GM18517 (cell line): ENCODE results near the gene PLVAP.

Source experiments
- ATAC-seq: cut with Tn5 transposase; IDR thresholded peaks from one replicate; pipeline ENCODE4 v1.9.1; 2021; ENCODE audit warnings: mild to moderate bottlenecking, moderate library complexity; ENCODE audit not compliant: unreplicated experiment

PLVAP gene

DNA sequence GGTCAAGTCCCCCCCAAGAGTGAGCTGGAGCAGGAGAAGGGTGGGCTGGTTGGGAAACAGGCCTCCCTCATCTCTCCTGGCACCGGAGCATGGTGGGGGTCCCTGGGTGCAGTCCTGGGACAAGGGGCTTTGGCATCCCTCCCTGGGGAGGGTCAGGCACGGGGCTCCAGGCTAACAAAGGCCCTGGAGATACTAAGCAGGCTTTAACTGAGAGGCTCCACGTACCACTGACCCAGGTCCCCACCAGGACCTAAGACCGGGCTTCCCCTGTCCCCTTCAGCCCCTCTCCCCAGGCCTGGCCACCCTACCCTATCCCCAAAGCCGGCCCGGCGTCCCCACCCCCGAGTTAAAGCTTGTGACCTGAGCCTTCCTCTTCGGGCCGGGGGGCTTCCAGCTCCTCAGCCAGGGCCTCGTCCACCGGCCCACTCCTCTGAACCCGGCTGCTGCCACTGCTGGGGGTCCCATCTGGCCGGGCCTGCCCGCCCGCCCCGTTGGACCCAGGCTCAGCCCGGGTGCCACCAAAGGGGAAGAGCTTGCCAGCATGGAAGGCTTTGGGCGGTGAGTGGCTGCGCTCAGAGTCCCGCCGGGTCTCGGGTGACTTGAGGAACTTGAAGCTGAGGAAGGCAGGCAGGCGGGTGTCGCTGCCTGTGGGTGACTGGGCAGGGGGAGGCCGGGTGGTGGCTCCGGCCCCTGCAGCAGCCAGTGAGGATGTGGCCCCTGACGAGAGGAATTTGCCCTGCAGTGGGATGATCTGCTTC is 52.6 kb downstream of the PLVAP start:
- ATAC-seq = no peak

DNA sequence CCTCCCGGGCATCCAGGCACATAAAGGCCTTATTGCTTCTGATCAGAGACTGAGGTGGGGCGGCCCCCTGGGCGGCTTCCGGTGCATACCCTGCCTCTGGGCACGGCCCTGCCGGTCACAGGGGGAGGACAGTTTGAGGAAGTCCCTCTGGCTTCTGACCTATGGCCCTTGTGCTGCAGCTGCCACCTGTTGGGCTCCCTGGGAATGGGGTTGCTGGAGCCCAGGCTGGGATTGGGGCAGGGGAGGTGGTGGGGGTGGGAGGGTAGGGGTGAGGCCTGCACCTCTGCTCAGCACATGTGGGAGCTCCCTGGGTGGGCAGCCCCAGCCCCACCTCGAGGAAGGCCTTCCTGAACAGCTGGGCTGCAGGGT is 53.2 kb downstream of the PLVAP start:
- ATAC-seq = no peak

DNA sequence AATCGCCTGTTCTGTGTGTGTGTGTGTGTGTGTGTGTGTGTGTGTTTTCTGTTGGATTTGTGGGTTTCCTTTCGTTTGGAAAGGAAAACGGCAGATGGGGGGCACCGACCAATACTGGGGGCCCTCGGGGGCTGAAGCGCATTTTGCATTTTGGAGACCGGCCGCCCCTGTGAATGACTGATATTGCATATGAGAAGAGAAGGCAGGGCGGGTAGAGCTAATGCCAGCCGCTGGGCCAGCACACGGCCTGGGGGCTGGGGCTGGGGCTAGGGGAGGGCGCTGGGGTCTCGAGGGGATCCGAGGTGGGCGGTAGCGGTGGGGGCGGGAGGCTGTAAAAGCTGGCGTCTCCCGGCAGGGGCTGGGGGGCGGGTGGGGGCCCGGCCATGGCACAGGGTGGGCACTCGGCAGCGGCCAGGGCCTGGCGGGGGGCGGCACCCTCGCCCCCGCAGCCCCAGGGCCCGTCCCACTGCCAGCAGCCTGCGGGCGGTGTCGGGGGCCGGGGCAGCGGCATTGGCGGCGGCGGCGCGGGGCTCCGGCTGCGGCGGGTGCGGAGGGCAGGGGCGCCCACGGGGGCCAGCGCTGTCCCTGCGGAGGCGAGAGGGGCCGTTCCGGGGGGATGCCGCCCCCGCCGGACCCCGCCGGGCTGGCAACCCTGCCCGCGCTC is 53.7 kb downstream of the PLVAP start:
- no peak for ATAC-seq

DNA sequence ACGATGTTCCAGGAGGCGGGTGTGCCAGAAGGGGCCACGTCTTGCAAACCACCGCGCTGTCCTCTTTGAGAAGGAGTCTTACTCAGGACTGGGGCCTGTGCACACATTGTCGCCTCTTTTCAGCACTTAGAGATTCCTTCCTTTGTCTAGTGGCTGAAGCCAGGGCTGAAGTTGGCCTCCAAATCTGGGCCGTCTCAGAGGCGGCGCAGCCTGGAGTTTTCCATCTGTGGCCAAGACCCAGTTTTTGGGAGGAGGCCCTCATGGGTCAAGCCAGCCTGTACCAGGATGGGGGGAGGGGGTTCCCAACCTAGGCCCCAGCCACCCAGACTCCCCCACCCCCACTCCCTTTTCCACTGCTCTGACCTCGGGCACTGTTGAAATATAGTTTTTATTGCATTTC is 54.3 kb downstream of the PLVAP start:
- ATAC-seq = no peak

DNA sequence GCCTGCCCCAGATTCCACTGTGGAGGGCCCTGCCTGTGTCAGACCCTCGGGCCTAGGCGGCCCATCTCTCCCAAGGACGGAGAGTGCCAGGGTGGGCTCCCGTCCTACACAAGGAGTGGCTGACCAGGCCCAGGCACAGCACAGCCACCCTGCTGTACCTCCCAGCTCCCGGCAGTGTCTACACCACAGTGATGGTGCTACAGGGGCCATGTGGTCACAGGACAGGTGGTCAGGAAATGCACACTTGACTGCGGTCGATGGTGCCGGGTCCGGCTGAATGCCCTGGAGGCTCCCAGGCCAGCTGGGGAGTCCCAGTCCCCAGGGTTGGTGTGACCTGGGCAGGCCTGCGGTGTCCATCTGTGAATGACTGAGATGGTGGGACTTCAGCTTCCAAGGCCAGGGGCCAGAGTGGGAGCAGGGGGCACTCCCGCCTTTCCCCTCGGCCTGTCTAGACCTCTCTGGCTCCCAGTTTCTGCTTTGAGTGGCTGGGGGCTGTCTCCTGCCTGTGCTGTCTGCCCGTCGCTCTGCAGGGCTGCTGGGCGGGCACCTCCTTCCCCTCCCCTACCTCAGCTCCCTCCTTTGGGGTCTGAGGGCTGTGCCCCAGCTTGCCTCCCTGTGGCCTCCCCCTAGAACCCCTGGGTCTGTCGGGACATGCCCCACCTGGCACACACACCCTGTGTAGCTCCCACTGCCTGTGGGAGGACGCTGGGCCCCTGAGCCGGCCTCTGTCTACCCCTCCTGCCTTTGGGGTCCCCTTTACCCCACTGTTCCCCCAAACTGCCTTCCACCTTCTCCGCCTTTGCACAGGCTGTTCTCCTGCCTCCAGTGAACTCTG is 55.3 kb downstream of the PLVAP start:
- no peak for ATAC-seq

DNA sequence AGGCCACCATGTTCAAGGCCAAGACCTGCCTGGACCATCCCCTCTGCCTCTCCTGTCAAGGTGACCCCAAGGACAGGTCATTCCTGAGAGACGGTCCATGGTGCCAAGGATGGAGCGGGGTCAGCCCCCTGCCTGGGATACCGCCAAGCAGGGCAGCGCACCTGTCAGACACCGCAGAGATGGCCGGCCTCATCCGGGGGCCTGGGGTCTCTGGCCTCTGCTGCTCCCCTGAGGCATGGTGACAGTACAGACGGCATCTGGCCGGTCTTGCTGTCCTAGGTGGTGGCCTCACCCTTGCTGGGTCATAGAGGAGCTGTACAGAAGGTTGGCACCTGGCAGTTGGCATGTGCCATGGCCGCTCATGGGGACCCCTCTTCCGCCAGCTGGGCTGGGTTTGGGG is 56.7 kb downstream of the PLVAP start:
- ATAC-seq = no peak

DNA sequence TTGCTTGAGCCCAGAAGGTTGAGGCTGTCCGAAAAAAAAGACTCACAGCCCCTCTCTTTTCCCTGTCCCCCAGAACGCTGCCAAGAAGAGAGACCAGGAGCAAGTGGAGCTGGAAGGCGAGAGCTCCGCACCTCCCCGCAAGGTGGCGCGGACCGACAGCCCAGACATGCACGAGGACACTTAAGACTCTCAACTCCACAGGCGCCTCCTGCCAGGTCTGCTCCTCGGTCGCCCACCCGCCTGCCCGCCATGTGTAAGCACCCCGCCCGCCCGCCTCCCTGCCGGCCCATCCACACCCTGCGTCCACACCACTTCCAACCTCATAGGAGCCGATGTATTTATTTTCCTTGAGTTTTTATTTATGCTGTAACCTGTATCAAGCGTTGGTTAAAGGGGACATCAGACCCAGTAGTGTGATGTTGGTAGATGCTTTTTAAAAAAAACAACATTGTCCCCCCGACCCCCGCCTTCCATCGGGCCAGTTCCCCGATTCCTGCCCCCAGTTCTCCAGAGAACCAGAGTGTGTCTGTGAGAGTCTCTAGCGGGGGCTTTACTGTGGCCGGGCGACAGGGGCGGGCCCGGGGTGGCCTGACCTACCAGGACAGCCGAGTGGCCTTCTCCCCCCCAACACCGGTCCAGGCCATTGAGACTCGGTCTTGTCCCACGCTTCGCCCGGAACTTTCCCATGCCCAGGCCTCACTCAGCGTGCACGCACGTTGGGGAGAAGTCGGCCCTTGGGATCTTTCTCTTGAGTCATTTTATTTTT is 57.5 kb downstream of the PLVAP start:
- no peak for ATAC-seq

DNA sequence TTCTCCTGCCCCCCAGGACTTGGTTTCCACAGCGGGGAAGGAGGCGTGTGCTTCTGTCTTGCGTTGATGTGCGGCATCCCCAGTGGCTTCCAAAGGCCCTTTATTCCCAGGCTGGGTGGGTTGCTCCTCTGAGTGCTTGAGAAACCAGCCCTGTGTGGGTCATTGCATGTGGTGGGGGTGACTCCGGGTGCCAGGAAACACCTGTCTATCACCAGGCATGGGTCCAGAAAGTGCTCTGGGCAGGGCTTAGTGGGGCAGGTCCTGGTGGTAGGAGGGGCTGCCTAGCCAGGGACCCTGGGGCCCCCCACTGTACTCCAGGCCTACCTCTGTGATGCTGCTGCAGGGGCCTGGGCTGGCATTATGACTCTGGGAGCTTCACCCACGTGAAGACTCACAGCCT is 58.2 kb downstream of the PLVAP start:
- no peak for ATAC-seq

DNA sequence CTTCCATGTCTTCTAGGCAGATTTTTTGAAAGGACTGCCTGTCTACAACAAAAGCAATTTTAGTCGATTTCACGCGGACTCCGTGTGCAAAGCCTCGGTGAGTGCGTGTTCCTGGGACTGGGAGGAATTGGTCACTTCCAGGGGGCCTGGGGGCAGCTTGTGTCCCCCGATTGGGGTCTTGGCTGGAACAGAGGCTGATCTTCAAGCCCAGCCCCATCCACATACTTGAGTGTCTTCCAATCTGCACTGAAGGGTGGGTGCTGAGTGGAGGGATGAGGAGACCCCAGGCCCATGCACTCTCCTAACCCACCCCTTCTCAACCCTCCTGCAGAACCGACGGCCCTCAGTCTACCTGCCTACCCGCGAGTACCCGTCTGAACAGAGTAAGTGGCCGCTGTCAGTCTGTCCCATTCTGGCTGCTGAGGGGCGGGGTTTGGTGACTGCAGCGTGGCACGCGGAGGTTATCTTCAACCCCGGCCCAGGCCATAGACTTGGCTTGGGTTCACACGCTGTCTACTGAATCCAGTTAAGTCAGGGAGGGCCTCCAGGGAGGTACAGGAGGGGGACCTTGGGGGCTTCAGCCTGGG is 63.0 kb downstream of the PLVAP start:
- no peak for ATAC-seq

DNA sequence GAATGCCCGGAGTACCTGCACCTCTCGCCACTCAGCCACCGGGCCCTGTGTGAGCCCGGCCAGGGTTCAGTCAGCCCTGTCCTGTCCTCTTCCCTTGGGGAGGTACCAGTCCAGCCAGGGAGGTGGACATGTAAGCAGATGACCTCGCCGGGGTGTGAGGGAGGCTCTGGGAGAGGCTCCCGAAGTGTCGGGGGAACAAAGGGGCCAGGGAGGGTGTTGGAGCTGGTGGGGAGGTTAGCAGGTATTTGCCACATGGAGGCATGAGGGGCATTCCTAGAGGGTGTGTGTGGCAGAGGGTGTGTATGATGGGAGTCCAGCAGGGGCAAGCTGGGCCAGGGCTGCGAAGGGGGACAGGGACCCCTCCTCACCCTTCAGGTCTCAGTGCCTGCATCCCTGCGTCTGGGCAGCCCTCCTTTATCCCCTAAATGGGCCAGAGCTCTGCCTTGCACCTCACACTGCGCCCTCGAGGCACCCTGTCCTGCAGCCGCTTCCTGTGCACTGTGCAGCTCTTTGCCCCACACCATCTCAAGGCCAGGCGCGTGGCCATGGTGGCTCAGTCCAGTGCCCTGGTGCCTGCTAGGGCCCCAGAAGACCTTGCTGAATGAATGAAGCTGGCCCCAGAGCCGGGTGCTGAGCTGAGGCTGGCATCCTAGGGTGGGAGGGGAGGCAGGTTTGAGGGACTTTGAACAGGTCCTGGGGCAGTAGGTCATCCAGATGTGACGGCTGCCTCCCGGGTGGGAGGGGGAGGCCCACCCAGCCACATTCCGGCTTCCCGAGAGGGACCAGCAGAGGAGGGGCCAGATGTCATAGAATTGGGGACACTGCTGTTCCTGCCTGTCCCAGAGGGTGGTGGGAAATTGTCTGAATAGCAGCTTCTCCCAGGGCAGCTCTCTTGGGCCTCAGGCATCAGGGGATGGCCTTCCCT is 64.7 kb downstream of the PLVAP start:
- ATAC-seq = no peak

DNA sequence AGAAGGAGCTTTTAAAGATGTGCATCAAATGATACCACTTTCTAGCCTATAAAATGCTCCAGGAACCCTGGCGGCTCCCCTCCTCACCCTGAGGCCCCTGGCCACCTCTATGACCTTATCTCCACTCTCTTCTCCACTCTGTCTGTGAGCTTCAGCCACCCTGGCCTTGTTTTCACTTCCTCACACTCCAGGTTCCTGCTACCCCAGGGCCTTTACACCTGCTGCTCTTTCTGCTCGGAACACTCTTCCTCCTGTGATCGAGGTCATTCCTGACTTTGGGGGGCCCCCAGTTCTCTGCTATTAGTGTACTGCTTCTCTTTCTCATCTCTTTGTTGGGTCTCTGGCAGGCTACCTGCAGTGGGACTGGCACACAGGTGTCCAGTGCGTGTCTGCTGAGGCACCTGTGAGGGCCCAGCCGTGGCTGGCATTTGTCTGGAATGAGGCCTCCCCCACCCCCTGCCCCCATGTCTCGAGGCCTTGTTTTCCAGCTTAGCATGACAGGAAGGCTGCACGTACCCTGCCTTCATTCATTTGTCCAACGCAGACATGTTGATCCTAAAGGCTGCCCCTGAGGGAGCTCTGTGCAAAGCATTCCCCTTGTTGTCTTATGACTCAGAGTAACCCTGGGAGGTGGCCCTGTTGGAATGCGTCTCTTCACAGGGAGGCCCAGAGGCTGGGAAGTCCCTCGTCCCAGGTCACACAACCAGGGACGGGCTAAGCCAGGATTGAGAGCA is 65.5 kb downstream of the PLVAP start:
- no peak for ATAC-seq

DNA sequence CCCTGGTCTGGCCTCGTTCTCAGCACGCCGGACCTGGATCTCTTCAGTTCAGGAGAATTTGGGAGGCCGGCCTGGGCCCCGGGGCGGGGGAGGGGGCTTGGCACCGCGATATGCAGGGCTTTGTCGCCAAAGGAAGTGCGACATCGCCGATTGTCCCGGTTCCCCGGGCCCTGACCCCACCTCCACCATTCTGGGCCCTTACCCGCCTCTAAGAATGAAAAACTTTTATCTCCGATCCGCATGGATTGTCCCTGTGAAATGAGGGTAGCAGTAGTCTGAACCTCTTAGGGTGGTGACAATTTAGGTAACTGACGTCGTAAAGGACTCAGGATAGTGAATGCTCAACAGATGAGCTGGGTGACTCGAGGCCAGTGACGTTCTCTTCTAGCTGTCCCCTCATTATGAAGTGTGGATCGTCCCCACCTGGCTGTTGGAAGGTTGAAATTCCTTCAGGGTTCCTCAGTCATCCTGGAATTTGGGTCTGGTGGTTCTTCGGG is 67.1 kb downstream of the PLVAP start:
- no peak for ATAC-seq

DNA sequence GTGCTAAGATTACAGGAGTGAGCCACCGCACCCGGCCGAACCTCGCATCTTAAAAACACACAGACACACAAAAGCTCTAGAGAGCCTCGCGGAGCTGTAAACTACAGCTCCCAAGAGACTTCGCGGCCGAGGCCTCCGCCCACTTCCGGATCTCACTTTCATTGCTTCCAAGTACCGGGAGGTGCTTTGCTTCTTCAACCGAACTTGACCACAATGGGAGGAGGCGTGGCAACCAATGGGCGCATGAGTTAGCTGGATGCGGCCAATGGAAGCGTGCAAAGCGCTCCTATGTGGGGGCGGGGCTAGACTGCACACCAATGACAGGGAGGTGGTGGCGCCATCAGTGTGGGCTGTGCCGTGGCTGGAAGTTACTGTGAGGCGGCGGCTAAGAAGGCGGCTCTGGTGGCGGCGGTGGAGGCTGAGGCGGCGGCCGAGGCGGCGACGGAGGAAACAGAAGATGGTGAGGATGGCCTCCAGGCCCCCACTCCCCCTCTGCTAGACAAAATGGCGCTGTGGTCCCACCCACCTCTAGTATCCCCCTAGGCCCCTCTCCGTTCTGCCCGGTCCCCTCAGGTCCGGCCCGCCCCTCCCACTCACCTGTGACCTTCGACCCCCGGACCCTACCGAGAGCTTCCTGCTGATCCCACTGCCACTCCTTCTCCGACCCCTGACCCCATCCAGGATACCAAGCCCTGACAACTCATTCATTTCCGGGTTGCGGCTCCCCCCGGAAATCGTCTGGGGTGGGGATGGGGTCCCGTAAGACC is 67.8 kb downstream of the PLVAP start, which contains the start of gene DDA1:
Gene DDA1, plus strand, starts transcription at position 366 of the 767 bp plus-strand sequence. Its CDS starts 92 bp downstream, at position 458.
- ATAC-seq = peak; percentile 47

DNA sequence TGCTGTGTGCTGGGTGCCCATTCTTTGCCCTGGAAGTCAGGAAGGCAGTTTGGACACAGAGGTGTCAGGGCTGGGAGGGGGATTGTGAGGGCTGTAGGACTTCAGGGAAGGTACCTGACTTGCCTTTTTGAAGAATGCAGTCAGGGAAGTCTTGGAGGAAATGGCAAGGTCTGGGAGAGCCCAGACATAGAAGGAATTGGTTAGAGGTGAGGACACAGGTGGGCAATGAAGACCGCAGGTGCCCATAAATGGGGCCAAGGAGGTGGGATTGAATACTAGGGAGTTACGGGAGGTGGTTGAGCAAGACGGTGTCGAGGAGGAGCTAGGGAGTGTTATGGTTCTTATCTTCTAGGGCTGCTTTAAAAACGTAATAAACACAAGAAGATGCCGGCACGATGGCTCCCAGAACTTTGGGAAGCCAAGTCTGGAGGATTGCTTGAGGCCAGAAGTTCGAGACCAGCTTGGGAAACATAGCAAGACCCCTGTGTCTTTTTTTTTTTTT is 69.2 kb downstream of the PLVAP start:
- no peak for ATAC-seq

DNA sequence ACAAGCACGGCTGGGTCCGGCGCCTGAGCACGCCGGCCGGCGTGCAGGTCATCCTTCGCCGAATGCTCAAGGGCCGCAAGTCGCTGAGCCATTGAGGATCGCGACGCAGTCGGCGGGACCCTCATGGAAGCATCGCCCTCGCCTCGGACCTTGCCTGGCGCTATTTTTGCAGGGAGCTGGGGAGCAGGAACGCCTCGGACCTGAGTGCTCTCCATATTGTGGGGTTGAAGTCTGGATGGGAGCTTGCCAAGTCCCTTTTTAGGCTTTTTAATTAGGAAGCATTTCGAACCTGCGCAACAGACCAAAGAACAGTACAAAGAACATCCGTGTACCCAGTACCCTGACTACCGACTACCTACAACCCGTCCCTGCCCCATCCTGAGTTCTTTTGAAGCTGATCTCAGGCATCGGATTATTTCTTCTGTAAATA is 70.8 kb downstream of the PLVAP start:
- ATAC-seq = no peak

DNA sequence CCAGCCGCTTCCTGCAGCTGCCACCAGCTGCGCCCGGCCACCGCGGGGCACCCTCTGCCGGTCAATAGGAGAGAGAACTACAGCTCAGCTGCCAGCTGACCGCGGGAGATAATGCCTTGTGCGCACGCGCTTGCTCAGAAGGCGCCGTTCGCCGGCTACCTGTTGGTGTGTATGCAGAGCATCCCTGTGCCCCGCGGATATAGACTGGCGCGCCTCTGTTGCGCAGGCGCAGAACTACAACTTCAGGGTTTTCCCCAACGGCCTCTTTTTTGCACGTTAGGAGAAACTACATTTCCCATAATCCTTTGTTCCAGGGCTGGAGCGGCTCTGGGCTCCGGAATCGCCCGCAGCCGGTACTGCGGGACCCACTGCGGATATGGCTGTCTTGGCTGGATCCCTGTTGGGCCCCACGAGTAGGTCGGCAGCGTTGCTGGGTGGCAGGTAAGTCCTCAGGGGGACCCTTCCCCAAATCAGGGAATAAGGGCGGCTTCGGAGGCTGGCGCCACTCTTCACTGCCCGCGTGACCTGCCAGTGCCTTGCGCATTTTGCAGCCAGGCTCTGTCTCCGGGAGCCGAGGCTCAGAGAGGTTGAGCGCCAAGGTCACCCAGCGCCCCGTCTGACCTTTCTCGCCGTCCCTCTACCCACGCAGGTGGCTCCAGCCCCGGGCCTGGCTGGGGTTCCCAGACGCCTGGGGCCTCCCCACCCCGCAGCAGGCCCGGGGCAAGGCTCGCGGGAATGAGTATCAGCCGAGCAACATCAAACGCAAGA is 71.4 kb downstream of the PLVAP start, which contains the start of gene MRPL34:
Gene MRPL34, plus strand, starts transcription at position 356 of the 768 bp plus-strand sequence. Its CDS starts 21 bp downstream, at position 377.
- peak; percentile 72 for ATAC-seq

DNA sequence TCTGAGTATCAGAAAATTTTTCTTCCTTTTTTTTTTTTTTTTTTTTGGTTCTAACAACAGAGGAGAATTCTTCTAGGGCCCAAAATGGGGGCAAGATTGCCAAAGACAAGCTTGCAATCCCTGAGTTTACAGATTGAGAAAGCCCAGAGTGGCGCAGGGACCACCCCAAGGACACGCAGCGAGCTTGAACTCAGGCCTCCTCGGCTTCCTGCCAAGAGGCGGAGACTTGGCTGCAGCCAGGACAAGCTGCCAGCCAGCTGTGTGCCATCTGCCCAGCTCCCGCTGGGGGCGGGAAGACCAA is 72.0 kb downstream of the PLVAP start:
- no peak for ATAC-seq
